Upper lobe of left lung (tissue), 6 donors: ENCODE data around the gene KLHL40. TPM values are rescaled to one million over a fixed set of nuclear protein-coding genes. Genes with fewer than 3 reads are reported as not detected.

ENCODE experiments used
- ATAC-seq, 2 donors: fragments of 200-7000 bp; cut with Tn5 transposase; one replicate each; pipeline ENCODE4 v1.9.1; 2022; ENCODE audit warnings: mild to moderate bottlenecking in 2 of 2, moderate library complexity in 2 of 2; ENCODE audit not compliant: low FRiP score in 2 of 2
- DNase-seq, 2 donors: peaks; one replicate each; pipeline ENCODE4 v3.0.0-alpha.2; 2019 to 2020
- H3K27ac ChIP-seq, 4 donors: fragments of 200-600 bp; sonication (generic); one replicate each; pipeline ENCODE4 v1.5.1; 2016 to 2019
- H3K27me3 ChIP-seq, 4 donors: fragments of 200-600 bp; sonication (generic); one replicate each; pipeline ENCODE4 v1.5.1; 2017 to 2019
- H3K36me3 ChIP-seq, 4 donors: fragments of 200-600 bp; sonication (generic); one replicate each; pipeline ENCODE4 v1.5.1; 2016 to 2019
- H3K4me1 ChIP-seq, 4 donors: fragments of 200-600 bp; sonication (generic); one replicate each; pipeline ENCODE4 v1.5.1; 2018 to 2019
- H3K4me3 ChIP-seq, 4 donors: fragments of 200-600 bp; sonication (generic); one replicate each; pipeline ENCODE4 v1.5.1; 2017 to 2019; ENCODE audit warnings: mild to moderate bottlenecking in 2 of 4, moderate library complexity in 1 of 4
- H3K9me3 ChIP-seq, 4 donors: fragments of 200-600 bp; sonication (generic); one replicate each; pipeline ENCODE4 v1.5.1; 2018 to 2019
- EP300 ChIP-seq, 4 donors: sonication (generic); formaldehyde crosslinking; IDR thresholded peaks; one replicate each; pipeline ENCODE4 v1.5.1; 2017; ENCODE audit warnings: antibody characterized with exemption in 4 of 4, control low read depth in 2 of 4
- POLR2A ChIP-seq, 4 donors: fragments of 450-650 bp; IDR thresholded peaks; one replicate each; pipeline ENCODE4 v1.5.1; 2016 to 2017; ENCODE audit warnings: antibody characterized with exemption in 4 of 4, mild to moderate bottlenecking in 2 of 4
- POLR2AphosphoS5 ChIP-seq, 2 donors: sonication (generic); formaldehyde crosslinking; IDR thresholded peaks; one replicate each; pipeline ENCODE4 v1.5.1; 2017; ENCODE audit warnings: antibody characterized with exemption in 2 of 2
- WGBS, 2 donors: methylation state at CpG; one replicate each; pipeline ENCODE4 v1.1.5; 2017 to 2018; 5-methylcytosine and 5-hydroxymethylcytosine counted together
- total RNA-seq, 6 donors: library from RNA; depleted of rRNA in 4 of 6; stranded (reverse); fragments of >200 nt in 4 of 6; gene quantifications; one replicate each; pipeline versions ENCODE4 v1.1.0 to v1.2.1, GENCODE V29; 2016 to 2021
- TF ChIP-seq, protein P1 (sequence below), 6 experiments: fragments of 450-650 bp in 4 of 6; fragments of 200-600 bp in 2 of 6; sonication (generic) in 2 of 6; IDR thresholded peaks; one replicate each; pipeline ENCODE4 v1.5.1; 2016 to 2019; ENCODE audit warnings: antibody characterized with exemption in 6 of 6
- donor health status: DM: no; HTN: no; CAD: no; lungs with moderate emphysema.
- donor health status: DM: no; HTN: yes; CAD: no; lungs with severe emphysema.

KLHL40 gene
- total RNA-seq, 6 donors from 2014 or later = not detected

GRCh38 chr3:42735615-42736014, 50.3 kb downstream of the KLHL40 start:
- no peak for TF ChIP-seq POLR2AphosphoS5 (IDR thresholded peaks at IDR 0.05)
- TF ChIP-seq, protein P1, sequence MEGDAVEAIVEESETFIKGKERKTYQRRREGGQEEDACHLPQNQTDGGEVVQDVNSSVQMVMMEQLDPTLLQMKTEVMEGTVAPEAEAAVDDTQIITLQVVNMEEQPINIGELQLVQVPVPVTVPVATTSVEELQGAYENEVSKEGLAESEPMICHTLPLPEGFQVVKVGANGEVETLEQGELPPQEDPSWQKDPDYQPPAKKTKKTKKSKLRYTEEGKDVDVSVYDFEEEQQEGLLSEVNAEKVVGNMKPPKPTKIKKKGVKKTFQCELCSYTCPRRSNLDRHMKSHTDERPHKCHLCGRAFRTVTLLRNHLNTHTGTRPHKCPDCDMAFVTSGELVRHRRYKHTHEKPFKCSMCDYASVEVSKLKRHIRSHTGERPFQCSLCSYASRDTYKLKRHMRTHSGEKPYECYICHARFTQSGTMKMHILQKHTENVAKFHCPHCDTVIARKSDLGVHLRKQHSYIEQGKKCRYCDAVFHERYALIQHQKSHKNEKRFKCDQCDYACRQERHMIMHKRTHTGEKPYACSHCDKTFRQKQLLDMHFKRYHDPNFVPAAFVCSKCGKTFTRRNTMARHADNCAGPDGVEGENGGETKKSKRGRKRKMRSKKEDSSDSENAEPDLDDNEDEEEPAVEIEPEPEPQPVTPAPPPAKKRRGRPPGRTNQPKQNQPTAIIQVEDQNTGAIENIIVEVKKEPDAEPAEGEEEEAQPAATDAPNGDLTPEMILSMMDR (IDR thresholded peaks at IDR 0.05) = no peak
- no peak for ATAC-seq
- 92 to 96% methylated on average over 6 to 12 of the region's 12 CpGs for WGBS, 2 donors
- Histone ChIP-seq H3K27me3 (no peaks in the 10 kb centered on the region), H3K9me3 (no peaks in the 10 kb centered on the region), H3K27ac (no peak overlapping the region), H3K4me1 (no peaks in the 10 kb centered on the region), H3K36me3 (no peaks in the 10 kb centered on the region), H3K4me3 (no peak overlapping the region)
- DNase-seq = no peak

GRCh38 chr3:42736081-42736480, 50.7 kb downstream of the KLHL40 start:
- H3K4me3 ChIP-seq = no peak overlapping the region
- 67% methylated on average over 1 of the region's 1 CpG; no CpG with 5 or more reads in 1 of the 2 donors for WGBS, 2 donors
- no peak overlapping the region for H3K27ac ChIP-seq
- H3K4me1 ChIP-seq = no peaks in the 10 kb centered on the region
- no peaks in the 10 kb centered on the region for H3K9me3 ChIP-seq
- TF ChIP-seq POLR2AphosphoS5 (IDR thresholded peaks at IDR 0.05) = no peak
- no peak for TF ChIP-seq EP300 (IDR thresholded peaks at IDR 0.05)
- TF ChIP-seq, protein P1 (IDR thresholded peaks at IDR 0.05) = no peak
- TF ChIP-seq POLR2A (IDR thresholded peaks at IDR 0.05) = no peak
- ATAC-seq = no peak
- H3K36me3 ChIP-seq = no peaks in the 10 kb centered on the region
- no peaks in the 10 kb centered on the region for H3K27me3 ChIP-seq
- DNase-seq = no peak

DNA sequence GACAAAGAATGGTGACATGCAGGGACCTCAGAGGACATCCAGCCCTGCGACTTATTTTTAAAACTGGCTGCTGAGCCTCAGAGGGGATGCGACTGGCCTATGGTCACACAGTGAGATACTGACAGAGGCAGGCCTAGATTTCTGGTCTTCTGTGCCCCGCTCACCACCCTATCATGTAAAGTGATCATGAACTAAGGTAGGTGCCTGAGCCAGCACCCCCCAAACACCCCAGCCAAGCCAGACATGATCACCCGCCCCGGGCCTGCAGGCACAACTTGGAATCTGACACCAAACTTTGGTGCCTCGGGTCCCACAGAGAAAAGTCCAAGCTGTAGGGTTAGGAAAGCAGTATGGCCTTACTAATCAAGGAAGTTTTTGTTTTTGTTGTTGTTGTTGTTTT, 51.2 kb downstream of the KLHL40 start:
- H3K4me1 ChIP-seq = no peaks in the 10 kb centered on the region
- H3K36me3 ChIP-seq = no peaks in the 10 kb centered on the region
- TF ChIP-seq, protein P1 (IDR thresholded peaks at IDR 0.05) = no peak
- TF ChIP-seq POLR2A (IDR thresholded peaks at IDR 0.05) (no peak), POLR2AphosphoS5 (IDR thresholded peaks at IDR 0.05) (no peak), EP300 (IDR thresholded peaks at IDR 0.05) (no peak)
- no peak overlapping the region for H3K27ac ChIP-seq
- no peak overlapping the region for H3K4me3 ChIP-seq
- no peaks in the 10 kb centered on the region for H3K9me3 ChIP-seq
- 90 to 91% methylated on average over 5 to 6 of the region's 6 CpGs for WGBS, 2 donors
- DNase-seq (no peak), ATAC-seq (no peak)
- H3K27me3 ChIP-seq = no peaks in the 10 kb centered on the region

DNA sequence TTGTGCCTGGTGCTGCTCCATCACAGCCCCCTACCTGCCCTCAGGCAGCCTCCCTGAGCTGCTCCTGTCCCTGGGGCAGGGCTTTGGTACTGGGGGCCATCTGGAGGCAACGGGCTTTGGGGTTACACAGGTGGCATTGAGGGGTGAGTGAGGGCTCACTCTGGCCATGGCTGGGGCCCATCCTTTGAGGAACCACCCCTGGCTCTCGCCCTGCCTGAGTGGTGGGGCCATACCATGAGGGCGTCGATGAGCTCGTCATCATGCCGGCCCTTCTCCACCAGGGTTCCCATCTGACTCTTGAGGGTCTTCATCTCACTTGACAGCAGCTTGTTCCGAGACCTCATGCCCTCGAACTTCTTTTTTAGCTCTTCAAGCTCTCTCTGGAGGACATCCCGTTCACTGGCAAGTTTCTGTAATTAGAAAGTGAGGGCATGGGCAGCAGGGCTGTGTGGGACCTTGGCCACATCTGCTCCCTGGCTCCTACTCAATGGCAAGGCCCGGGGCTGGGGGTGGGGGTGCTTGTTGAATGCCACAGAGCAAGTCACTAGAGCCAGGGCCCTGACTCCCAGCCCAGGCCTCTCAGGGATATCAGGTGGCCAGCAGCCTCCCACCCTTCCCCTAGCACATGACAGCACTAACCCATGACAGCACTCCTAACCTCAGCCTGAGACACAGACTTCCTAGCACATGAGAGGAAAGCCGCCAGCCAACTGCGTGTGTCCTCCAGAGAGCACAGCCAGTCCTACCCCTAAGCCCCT, 54.2 kb downstream of the KLHL40 start:
- ATAC-seq (peak; percentile 4 to 23), DNase-seq (no peak)
- Histone ChIP-seq H3K36me3 (no peaks in the 10 kb centered on the region), H3K27ac (no peak overlapping the region), H3K27me3 (no peaks in the 10 kb centered on the region), H3K4me3 (no peak overlapping the region), H3K4me1 (peaks cover 0 to 3% (median 0%) of the 10 kb centered on the region in 4 donors), H3K9me3 (no peaks in the 10 kb centered on the region)
- WGBS, 2 donors = 87 to 88% methylated on average over 10 to 12 of the region's 12 CpGs
- TF ChIP-seq POLR2A (IDR thresholded peaks at IDR 0.05) (no peak), POLR2AphosphoS5 (IDR thresholded peaks at IDR 0.05) (no peak), EP300 (IDR thresholded peaks at IDR 0.05) (no peak)
- TF ChIP-seq, protein P1 (IDR thresholded peaks at IDR 0.05) = no peak

GRCh38 chr3:42741796-42742195, 56.5 kb downstream of the KLHL40 start:
- H3K27ac ChIP-seq = no peak overlapping the region
- H3K9me3 ChIP-seq = no peaks in the 10 kb centered on the region
- ATAC-seq (no peak), DNase-seq (no peak)
- H3K4me3 ChIP-seq = no peak overlapping the region
- 76 to 90% methylated on average over 2 to 3 of the region's 3 CpGs for WGBS, 2 donors
- no peaks in the 10 kb centered on the region for H3K36me3 ChIP-seq
- peaks cover 9 to 20% (median 16%) of the 10 kb centered on the region in 4 donors for H3K4me1 ChIP-seq
- TF ChIP-seq POLR2AphosphoS5 (IDR thresholded peaks at IDR 0.05) (no peak), POLR2A (IDR thresholded peaks at IDR 0.05) (no peak), EP300 (IDR thresholded peaks at IDR 0.05) (no peak)
- TF ChIP-seq, protein P1 (IDR thresholded peaks at IDR 0.05) = no peak
- H3K27me3 ChIP-seq = no peaks in the 10 kb centered on the region
